Neural crest cell (in vitro differentiated cells): ENCODE results near the gene ASPSCR1. TPM values are rescaled to one million over a fixed set of nuclear protein-coding genes. Genes with fewer than 3 reads are reported as not detected.

Experiments
- DNase-seq: peaks from one replicate; pipeline ENCODE4 v3.0.0; 2021; ENCODE audit warnings: low read depth, mixed read lengths, low spot score
- H3K27ac Mint-ChIP-seq: one replicate; pipeline ENCODE4 v1.8.0; 2021; ENCODE audit warnings: mild to moderate bottlenecking, mixed read lengths; ENCODE audit not compliant: unreplicated experiment
- H3K27me3 Mint-ChIP-seq: 2 replicates; pipeline ENCODE4 v1.8.0; 2021; ENCODE audit warnings: low read depth, mild to moderate bottlenecking, mixed read lengths
- H3K36me3 Mint-ChIP-seq: 2 replicates; pipeline ENCODE4 v1.8.0; 2021; ENCODE audit warnings: low read depth, mild to moderate bottlenecking, mixed read lengths
- H3K4me1 Mint-ChIP-seq: 2 replicates; pipeline ENCODE4 v1.8.0; 2021; ENCODE audit warnings: mixed read lengths
- H3K4me3 Mint-ChIP-seq: one replicate; pipeline ENCODE4 v1.8.0; 2021; ENCODE audit warnings: mild to moderate bottlenecking, mixed read lengths
- H3K9me3 Mint-ChIP-seq: 2 replicates; pipeline ENCODE4 v1.8.0; 2021; ENCODE audit warnings: mixed read lengths
- total RNA-seq: library from RNA; stranded (reverse); gene quantifications from 2 replicates; pipeline ENCODE4 v1.2.1, GENCODE V29; 2021
- TF ChIP-seq, protein P1 (sequence below): fragments of 200-600 bp; sonication (generic); conservative IDR thresholded peaks from 2 replicates; pipeline ENCODE4 v1.5.0; 2021; ENCODE audit warnings: antibody characterized with exemption, mild to moderate bottlenecking

ASPSCR1 gene
- total RNA-seq, 1 donor from 2014 or later, result 51.9 TPM

DNA sequence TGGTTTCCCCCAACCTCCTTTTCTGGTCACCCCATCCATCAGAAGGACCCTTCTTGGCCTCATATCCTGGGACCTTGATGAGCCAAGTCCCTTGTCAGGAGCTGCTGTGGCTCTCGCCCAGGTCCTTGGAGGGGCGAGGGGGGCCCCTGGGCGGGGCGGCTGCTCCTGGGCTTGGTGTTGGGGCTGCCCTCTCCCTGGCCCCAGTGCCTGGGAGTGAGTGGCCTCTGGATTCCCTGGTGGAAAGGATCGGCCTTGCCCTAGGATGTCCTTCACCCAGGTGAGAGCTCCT is 10.2 kb upstream of the ASPSCR1 start:
- H3K4me1 Mint-ChIP-seq, result peaks cover 31% of the 10 kb centered on the region
- TF ChIP-seq, protein P1, sequence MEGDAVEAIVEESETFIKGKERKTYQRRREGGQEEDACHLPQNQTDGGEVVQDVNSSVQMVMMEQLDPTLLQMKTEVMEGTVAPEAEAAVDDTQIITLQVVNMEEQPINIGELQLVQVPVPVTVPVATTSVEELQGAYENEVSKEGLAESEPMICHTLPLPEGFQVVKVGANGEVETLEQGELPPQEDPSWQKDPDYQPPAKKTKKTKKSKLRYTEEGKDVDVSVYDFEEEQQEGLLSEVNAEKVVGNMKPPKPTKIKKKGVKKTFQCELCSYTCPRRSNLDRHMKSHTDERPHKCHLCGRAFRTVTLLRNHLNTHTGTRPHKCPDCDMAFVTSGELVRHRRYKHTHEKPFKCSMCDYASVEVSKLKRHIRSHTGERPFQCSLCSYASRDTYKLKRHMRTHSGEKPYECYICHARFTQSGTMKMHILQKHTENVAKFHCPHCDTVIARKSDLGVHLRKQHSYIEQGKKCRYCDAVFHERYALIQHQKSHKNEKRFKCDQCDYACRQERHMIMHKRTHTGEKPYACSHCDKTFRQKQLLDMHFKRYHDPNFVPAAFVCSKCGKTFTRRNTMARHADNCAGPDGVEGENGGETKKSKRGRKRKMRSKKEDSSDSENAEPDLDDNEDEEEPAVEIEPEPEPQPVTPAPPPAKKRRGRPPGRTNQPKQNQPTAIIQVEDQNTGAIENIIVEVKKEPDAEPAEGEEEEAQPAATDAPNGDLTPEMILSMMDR, result no peak
- H3K9me3 Mint-ChIP-seq, result no peaks in the 10 kb centered on the region
- H3K4me3 Mint-ChIP-seq, result no peak overlapping the region
- no peak overlapping the region for H3K27ac Mint-ChIP-seq
- H3K27me3 Mint-ChIP-seq, result peaks cover 33% of the 10 kb centered on the region
- H3K36me3 Mint-ChIP-seq, result no peaks in the 10 kb centered on the region
- no peak for DNase-seq

DNA sequence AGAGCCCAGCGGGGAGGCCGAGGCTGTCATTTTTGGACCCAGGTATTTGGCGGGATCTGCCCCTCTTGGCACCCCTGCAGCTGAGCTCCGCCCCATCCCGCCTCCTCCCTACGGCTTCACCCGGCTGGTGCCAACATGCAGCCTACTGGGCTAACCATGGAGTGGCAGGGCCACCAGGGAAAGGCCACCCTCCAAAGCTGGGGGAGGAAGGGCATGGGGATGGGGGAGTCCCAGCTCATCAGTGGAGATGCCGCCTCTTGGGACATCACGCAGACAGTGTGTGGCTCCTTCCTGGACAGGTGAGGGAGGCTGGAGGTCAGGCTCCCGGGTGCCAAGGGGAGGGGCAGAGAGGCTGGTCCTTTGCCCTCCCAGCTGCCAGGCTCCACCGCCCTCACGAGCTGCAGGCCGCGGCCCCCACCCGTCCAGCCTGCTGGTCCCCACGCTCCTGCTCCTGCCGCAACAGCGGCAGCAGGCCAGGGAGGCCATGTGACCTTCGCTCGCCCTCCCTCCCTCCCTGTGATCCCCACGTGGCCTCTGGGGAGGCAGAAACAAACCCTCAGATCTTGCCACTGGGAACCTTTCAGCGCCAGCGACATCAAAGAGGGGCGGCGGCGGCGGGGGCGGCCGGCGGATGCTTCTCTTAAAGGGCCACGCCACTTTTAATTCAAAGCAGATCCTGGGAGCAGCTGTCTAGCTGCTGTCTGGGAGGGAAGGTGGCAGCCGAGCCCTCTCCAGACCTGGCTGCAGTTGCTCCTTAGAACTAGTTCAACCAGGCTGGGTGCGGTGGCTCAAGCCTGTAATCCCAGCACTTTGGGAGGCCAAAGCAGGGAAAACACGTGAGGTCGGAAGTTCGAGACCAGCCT is 9.7 kb upstream of the ASPSCR1 start:
- peaks cover 31% of the 10 kb centered on the region for H3K4me1 Mint-ChIP-seq
- H3K27me3 Mint-ChIP-seq, result peaks cover 27% of the 10 kb centered on the region
- TF ChIP-seq, protein P1, result no peak
- peak; percentile 86 for DNase-seq
- H3K36me3 Mint-ChIP-seq, result no peaks in the 10 kb centered on the region
- peak overlapping the region; percentile 68 for H3K4me3 Mint-ChIP-seq
- H3K27ac Mint-ChIP-seq, result peak overlapping the region; percentile 57
- peaks cover 3% of the 10 kb centered on the region for H3K9me3 Mint-ChIP-seq

DNA sequence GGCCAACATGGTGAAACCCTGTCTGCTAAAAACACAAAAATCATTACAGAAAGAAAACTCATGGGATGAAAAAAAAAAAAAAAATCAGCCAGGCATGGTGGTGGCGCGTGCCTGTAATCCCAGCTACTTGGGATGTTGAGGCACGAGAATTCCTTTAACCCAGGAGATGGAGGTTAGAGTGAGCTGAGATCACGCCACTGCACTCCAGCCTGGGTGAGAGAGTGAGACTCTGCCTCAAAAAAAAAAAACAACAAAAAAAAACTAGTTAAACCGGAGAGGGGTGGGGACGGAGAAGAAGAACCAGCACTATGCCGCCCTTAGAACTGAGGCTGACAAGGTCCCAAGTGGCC is 9.1 kb upstream of the ASPSCR1 start:
- Mint-ChIP-seq H3K27me3 (peaks cover 21% of the 10 kb centered on the region), H3K9me3 (peaks cover 3% of the 10 kb centered on the region), H3K27ac (no peak overlapping the region), H3K36me3 (no peaks in the 10 kb centered on the region), H3K4me1 (peaks cover 31% of the 10 kb centered on the region), H3K4me3 (peak overlapping the region; percentile 68)
- DNase-seq, result no peak
- TF ChIP-seq, protein P1, result no peak

DNA sequence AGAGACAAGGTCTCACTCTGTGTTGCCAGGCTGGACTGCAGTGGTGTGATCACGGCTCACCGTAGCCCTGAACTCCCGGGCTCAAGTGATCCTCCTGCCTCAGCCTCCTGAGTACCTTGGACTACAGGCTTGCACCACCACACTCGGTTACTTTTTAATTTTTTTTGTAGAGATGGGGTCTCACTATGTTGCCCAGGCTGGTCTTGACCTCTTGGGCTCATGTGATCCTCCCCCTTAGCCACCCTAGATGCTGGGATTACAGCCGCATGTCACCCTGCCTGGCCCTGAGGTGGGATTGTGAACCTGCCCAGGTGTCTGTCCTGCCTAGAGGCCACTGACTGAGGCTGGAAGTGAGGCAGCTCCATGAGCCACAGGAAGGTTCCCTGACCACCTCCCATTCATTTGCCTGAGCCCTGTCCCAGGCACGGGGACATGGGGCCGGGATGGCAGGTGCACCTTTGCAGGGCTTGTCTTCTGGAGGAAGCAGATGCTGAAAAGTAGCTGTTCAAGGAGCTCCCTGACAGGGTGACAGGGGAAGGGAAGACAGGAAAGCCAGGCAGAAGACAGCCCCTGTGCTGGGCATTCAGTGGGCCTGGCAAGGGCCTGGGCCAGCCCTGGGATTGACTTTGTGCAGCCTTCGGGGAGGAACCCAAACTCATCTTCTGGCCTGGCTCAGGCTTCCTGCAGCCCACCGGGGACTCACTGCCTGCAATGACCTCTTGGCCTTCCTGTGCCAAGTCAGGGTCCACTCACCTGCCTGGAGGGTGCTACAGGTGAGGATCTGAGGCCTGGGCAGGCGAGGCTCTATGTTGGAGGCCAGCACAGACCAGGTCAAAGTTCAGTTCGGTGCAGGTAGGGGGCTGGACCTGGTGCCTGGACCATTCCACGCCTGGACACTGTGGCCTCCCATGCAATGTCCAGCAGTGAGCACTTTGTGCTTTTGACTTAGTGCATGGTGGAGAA is 8.3 kb upstream of the ASPSCR1 start:
- TF ChIP-seq, protein P1, result no peak
- peaks cover 1% of the 10 kb centered on the region for H3K36me3 Mint-ChIP-seq
- H3K9me3 Mint-ChIP-seq, result peaks cover 3% of the 10 kb centered on the region
- H3K4me1 Mint-ChIP-seq, result peaks cover 31% of the 10 kb centered on the region
- DNase-seq, result no peak
- H3K4me3 Mint-ChIP-seq, result no peak overlapping the region
- peaks cover 14% of the 10 kb centered on the region for H3K27me3 Mint-ChIP-seq
- no peak overlapping the region for H3K27ac Mint-ChIP-seq

DNA sequence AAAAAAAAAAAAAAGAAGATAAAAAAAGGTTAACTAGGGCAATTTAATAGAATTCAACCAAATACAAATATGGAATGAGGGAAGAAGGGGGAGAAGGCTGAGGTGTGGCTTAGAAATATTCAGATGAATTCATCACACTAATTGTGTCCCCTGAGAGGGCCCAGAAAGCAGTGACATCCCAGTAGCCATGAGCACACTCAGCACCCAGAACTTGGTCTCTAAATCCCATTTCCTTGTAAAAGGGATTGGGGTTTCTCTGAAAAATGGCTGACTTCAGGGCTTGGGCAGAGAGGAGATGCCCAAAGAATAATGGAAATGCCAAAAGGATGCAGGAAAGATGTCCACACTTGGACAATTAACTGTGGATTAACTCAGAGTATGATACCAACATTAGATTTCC is 4.0 kb upstream of the ASPSCR1 start:
- Mint-ChIP-seq H3K27me3 (peaks cover 4% of the 10 kb centered on the region), H3K36me3 (peaks cover 3% of the 10 kb centered on the region), H3K4me1 (peaks cover 9% of the 10 kb centered on the region), H3K9me3 (peaks cover 3% of the 10 kb centered on the region), H3K4me3 (no peak overlapping the region), H3K27ac (no peak overlapping the region)
- TF ChIP-seq, protein P1, result no peak
- DNase-seq, result no peak
